GM12801 (cell line): Measurements from ENCODE around the gene EFL1.

Experiments
- TF ChIP-seq, protein P1 (sequence below): IDR thresholded peaks from one replicate; pipeline ENCODE4 v1.5.1; 2011; ENCODE audit warnings: control low read depth; ENCODE audit not compliant: insufficient read length; ENCODE audit errors: extremely low read depth

Gene EFL1

DNA sequence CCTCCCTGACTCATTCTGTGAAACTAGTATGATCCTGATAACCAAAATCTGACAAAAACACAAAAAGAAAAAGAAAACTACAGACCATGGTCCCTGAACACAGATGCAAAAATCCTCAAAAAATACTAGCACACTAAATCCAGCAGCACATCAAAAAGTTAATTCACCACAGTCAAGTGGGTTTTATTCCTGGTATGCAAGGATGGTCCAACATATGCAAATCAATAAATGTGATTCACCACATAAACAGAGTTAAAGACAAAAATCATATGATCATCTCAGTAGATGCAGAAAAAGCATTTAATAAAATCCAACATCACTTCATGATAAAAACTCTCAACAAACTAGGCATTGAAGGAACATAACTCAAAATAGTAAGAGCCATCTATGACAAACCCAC is 12.9 kb upstream of the EFL1 start:
- TF ChIP-seq, protein P1, sequence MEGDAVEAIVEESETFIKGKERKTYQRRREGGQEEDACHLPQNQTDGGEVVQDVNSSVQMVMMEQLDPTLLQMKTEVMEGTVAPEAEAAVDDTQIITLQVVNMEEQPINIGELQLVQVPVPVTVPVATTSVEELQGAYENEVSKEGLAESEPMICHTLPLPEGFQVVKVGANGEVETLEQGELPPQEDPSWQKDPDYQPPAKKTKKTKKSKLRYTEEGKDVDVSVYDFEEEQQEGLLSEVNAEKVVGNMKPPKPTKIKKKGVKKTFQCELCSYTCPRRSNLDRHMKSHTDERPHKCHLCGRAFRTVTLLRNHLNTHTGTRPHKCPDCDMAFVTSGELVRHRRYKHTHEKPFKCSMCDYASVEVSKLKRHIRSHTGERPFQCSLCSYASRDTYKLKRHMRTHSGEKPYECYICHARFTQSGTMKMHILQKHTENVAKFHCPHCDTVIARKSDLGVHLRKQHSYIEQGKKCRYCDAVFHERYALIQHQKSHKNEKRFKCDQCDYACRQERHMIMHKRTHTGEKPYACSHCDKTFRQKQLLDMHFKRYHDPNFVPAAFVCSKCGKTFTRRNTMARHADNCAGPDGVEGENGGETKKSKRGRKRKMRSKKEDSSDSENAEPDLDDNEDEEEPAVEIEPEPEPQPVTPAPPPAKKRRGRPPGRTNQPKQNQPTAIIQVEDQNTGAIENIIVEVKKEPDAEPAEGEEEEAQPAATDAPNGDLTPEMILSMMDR = no peak

DNA sequence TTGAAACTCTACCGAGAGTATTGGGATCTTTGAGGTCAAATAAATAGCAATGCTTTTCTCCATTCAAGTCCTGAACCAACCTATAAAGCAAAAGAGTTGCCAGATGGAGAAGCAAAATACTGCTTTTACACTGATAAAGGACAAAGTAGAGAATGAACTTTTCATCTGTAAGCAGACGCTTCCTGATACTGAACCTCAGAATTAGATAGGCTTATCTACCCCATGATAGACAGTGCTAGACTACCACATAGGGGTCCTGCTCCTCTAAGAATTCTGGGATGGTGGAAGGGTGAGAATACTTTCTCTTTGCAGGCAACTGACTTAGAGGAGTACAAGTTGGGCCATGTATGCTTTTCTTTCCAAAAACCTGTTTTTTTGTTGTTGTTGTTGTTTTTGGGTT is 9.6 kb upstream of the EFL1 start:
- TF ChIP-seq, protein P1 = no peak

DNA sequence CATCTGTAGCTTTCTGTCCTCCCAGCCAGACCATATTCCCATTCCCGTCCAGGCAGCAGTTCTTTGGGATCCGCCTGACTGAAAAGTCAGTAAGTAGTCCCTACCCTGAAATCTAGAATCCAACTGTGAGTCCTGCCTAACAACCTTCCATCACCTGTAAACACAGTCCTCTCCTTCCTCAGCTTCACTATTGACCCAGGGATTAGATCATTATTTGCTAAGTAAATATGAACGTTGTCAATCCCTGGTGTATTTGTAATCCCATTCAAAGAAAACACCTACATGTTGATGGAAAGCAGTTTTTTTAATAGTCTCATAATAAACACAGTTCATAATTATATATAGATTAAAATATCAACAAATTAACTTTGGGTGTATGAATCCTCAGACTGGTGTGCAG is 816 bp upstream of the EFL1 start:
- TF ChIP-seq, protein P1 = no peak

DNA sequence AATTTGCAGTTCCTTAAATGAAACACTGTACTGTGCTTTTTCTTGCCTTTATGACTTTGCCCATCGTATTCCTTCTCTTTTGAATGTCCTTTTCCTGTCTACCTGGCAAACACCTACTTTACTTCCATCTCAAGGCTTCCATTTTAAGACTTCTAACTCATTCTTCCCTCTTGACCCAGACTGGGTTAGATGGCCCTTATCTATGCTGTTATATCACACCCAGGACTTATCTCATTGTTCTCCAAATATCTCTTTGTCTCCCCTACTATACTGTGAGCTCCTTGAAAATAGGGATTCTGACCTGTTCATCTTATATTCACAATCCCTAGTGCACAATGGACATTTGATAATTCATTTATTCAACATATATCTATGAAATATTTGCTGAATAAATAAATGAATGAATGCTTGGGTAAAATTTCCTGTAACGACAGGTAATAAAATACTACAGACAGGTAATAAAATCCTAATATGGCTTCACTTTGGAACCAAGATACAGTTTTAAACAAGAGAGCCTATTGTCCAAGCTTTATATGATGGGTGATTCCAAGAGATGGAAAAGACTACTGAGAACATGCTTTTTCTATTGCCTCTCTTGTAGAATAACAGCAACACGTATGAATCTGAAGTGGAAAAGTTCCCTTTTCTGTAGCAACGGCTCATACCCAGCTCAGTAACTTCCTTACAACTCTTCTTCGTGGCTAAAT is 22.7 kb downstream of the EFL1 start:
- TF ChIP-seq, protein P1 = no peak

DNA sequence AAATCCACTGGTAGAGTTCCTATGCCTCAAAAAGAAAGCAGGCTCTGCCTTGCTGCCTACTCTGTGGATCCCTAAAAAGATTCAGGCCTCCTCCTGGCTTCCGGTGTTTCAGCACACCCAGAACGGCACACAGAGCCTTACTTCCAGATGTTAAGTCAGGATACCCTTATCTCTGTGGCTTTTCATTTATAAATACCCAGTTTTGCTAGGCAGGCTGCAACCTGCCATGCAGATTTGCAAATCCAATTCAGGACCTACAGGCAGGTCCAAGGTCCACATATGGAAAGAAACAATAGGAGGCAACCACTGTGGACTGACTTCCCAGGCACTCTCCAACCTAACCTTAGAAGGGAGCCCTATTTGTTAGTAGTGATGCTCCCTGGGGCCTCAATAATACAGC is 30.7 kb downstream of the EFL1 start:
- TF ChIP-seq, protein P1 = no peak

DNA sequence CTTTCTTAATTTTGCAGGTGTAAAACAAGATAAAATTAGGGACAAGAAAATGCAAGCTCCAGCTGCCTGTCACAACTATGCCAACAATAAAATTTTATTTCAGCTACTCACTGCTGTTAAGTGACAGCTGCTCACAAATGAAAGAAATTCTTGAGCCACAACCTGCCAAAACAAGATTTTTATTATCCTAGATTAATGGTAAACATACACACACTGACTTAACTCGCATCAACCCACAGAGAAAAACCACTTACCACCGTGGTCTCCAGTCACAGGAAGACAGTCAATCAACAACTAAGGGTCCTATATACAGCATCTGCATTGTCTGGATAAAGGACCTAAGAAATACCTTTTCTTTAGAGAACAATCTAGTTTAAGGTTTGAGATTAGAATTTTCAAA is 31.3 kb downstream of the EFL1 start:
- TF ChIP-seq, protein P1 = no peak

DNA sequence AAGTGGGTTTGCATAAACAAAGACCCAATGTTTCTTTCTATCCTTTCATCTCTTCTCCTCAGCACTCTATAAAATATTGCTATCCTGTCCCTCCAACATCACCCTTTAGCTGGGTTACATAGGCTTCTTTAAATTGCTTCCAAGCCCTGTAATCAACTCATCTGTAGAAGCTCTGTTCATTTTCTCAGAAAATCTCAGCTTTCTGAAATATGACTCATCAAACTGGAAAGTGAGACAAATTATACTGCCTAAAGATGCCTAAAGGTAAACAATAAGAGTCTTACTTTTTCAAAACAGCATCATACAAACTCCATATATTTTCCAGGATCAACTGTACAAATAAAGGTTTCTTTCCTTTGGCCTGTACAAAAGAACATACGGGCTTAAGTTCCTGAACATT is 33.8 kb downstream of the EFL1 start:
- TF ChIP-seq, protein P1 = no peak
